CD4-positive, alpha-beta memory T cell (primary cell): Measurements from ENCODE around the gene KDM3B. TPM values are rescaled to one million over a fixed set of nuclear protein-coding genes. Genes with fewer than 3 reads are reported as not detected.

Experiments used
- CTCF ChIA-PET: fragments of 350-600 bp; sonication (Branson Sonifier 250); formaldehyde crosslinking; loops from one replicate; lab custom pipeline; 2021; ENCODE audit warnings: inconsistent platforms; ENCODE audit not compliant: partially characterized antibody; lab: Charles Lee
- POLR2A ChIA-PET: fragments of 350-600 bp; sonication (Branson Sonifier 250); formaldehyde crosslinking; loops from one replicate; lab custom pipeline; 2021; ENCODE audit not compliant: partially characterized antibody; lab: Charles Lee
- DNase-seq, 5 donors: peaks; one replicate each; pipeline versions ENCODE4 v3.0.0 to v3.0.0-alpha.2; 2020 to 2022; ENCODE audit warnings: mixed read lengths in 1 of 5
- H3K27ac ChIP-seq: one replicate; pipeline ENCODE4 v1.7.0; 2013; ENCODE audit warnings: low read depth, low read length
- H3K27me3 ChIP-seq: 2 replicates; pipeline ENCODE4 v1.7.0; 2013; ENCODE audit warnings: mild to moderate bottlenecking, low read length, moderate library complexity; ENCODE audit not compliant: insufficient read depth
- H3K36me3 ChIP-seq: 2 replicates; pipeline ENCODE4 v1.7.0; 2013; ENCODE audit warnings: mild to moderate bottlenecking, low read length, moderate library complexity; ENCODE audit not compliant: insufficient read depth
- H3K4me1 ChIP-seq: 2 replicates; pipeline ENCODE4 v1.7.0; 2013; ENCODE audit warnings: mild to moderate bottlenecking, low read length, moderate library complexity; ENCODE audit not compliant: insufficient read depth
- H3K4me3 ChIP-seq, 2 donors: one replicate each; pipeline ENCODE4 v1.7.0; 2013; ENCODE audit warnings: low read length in 2 of 2, mild to moderate bottlenecking in 1 of 2
- H3K9me3 ChIP-seq, 2 donors: one replicate each; pipeline ENCODE4 v1.7.0; 2013; ENCODE audit warnings: low read length in 2 of 2, control low read depth in 1 of 2; ENCODE audit not compliant: control insufficient read depth in 1 of 2
- H3K27ac Mint-ChIP-seq, 7 donors: one replicate each; pipeline ENCODE4 v1.8.0; 2020 to 2021; ENCODE audit warnings: mixed read lengths in 7 of 7, mild to moderate bottlenecking in 6 of 7, inconsistent platforms in 3 of 7, moderate library complexity in 3 of 7
- H3K27me3 Mint-ChIP-seq, 2 donors: one replicate each; pipeline ENCODE4 v1.8.0; 2020 to 2021; ENCODE audit warnings: mixed read lengths in 2 of 2
- H3K36me3 Mint-ChIP-seq, 2 donors: one replicate each; pipeline ENCODE4 v1.8.0; 2020 to 2021; ENCODE audit warnings: mixed read lengths in 2 of 2, inconsistent platforms in 1 of 2, mild to moderate bottlenecking in 1 of 2
- H3K4me1 Mint-ChIP-seq, 4 donors: one replicate each; pipeline ENCODE4 v1.8.0; 2020 to 2021; ENCODE audit warnings: mixed read lengths in 4 of 4, mild to moderate bottlenecking in 1 of 4
- H3K4me3 Mint-ChIP-seq, 8 donors: one replicate each; pipeline ENCODE4 v1.8.0; 2020 to 2021; ENCODE audit warnings: mixed read lengths in 8 of 8, mild to moderate bottlenecking in 7 of 8, moderate library complexity in 6 of 8, inconsistent platforms in 3 of 8
- H3K9me3 Mint-ChIP-seq, 8 donors: one replicate each; pipeline ENCODE4 v1.8.0; 2020 to 2021; ENCODE audit warnings: mixed read lengths in 8 of 8, mild to moderate bottlenecking in 5 of 8, inconsistent platforms in 3 of 8, moderate library complexity in 1 of 8
- intact Hi-C: fragments of 100-400 bp; cut with micrococcal nuclease; formaldehyde crosslinking; loops from one replicate; pipeline ENCODE4 v1.15.1; 2023
- polyA plus RNA-seq, 2 donors: library from polyadenylated mRNA; unstranded; fragments of 300-500 nt; fragmentation: Illumina TruSeq; gene quantifications; one replicate each; pipeline ENCODE4 v1.2.3, GENCODE V29; 2021
- total RNA-seq, 2 experiments: library from RNA; stranded (reverse); gene quantifications; one replicate each; pipeline ENCODE4 v1.2.3, GENCODE V29; 2021

The KDM3B gene
- total and polyA plus RNA-seq, 4 experiments from 2014 or later, result 4.1 to 85.6 (median 50.7) TPM

- H3K27ac Mint-ChIP-seq, result peak overlapping the region in 2 of 7 donors; percentile 38 to 86
- H3K36me3 ChIP-seq, result peaks cover 11% of the 10 kb centered on the region
- intact Hi-C loops, result no loop called here
- CTCF ChIA-PET, result interaction anchor here (1.2 to 7.1 kb wide), 2 partner anchors 16 to 22 kb away, joined by 3 to 67 read pairs; partner anchors contain the start of gene KDM3B
- H3K4me3 Mint-ChIP-seq, result peak overlapping the region in 1 of 8 donors; percentile 52
- peaks cover 27 to 46% (median 34%) of the 10 kb centered on the region in 4 donors for H3K4me1 Mint-ChIP-seq
- DNase-seq, result no peak
- H3K9me3 Mint-ChIP-seq, result no peaks in the 10 kb centered on the region
- H3K27me3 ChIP-seq, result no peaks in the 10 kb centered on the region
- H3K36me3 Mint-ChIP-seq, result peaks cover 2 to 22% of the 10 kb centered on the region in 2 donors
- POLR2A ChIA-PET, result interaction anchor here (0.7 kb wide), 1 partner anchor 11 kb away, joined by 4 read pairs; no protein-coding TSS in a partner anchor
- no peak overlapping the region for H3K4me3 ChIP-seq
- H3K27me3 Mint-ChIP-seq, result no peaks in the 10 kb centered on the region
- H3K4me1 ChIP-seq, result peaks cover 34% of the 10 kb centered on the region
- H3K9me3 ChIP-seq, result no peaks in the 10 kb centered on the region
- H3K27ac ChIP-seq, result no peak overlapping the region
Measured at GRCh38 chr5:138369706-138370105, 17.2 kb downstream of the KDM3B start.

GRCh38 chr5:138370537-138370936 is 18.1 kb downstream of the KDM3B start:
- Histone ChIP-seq H3K27ac (no peak overlapping the region), H3K36me3 (peaks cover 15% of the 10 kb centered on the region), H3K27me3 (no peaks in the 10 kb centered on the region), H3K9me3 (no peaks in the 10 kb centered on the region), H3K4me3 (no peak overlapping the region), H3K4me1 (peaks cover 34% of the 10 kb centered on the region)
- ChIA-PET CTCF (interaction anchor here (0.7 to 7.1 kb wide), 3 partner anchors 17 to 26 kb away, joined by 3 to 67 read pairs (median 3); partner anchors contain the start of gene KDM3B), POLR2A (interaction anchor here (1.3 kb wide), 1 partner anchor 11 kb away, joined by 5 read pairs; no protein-coding TSS in a partner anchor)
- Mint-ChIP-seq H3K36me3 (peaks cover 6 to 26% of the 10 kb centered on the region in 2 donors), H3K27ac (peak overlapping the region in 1 of 7 donors; percentile 52), H3K4me1 (peaks cover 25 to 46% (median 33%) of the 10 kb centered on the region in 4 donors), H3K4me3 (no peak overlapping the region), H3K9me3 (no peaks in the 10 kb centered on the region), H3K27me3 (no peaks in the 10 kb centered on the region)
- DNase-seq, result no peak
- intact Hi-C loops, result no loop called here

GRCh38 chr5:138371454-138371853 is 19.0 kb downstream of the KDM3B start:
- Histone ChIP-seq H3K4me1 (peaks cover 30% of the 10 kb centered on the region), H3K27ac (no peak overlapping the region), H3K36me3 (peaks cover 18% of the 10 kb centered on the region), H3K9me3 (no peaks in the 10 kb centered on the region), H3K4me3 (no peak overlapping the region), H3K27me3 (no peaks in the 10 kb centered on the region)
- H3K27ac Mint-ChIP-seq, result no peak overlapping the region
- peaks cover 22 to 42% (median 28%) of the 10 kb centered on the region in 4 donors for H3K4me1 Mint-ChIP-seq
- DNase-seq, result no peak
- ChIA-PET CTCF (interaction anchor here (0.7 to 7.1 kb wide), 3 partner anchors 18 to 143 kb away, joined by 3 to 67 read pairs (median 3); partner anchors contain the start of gene KDM3B), POLR2A (interaction anchor here (0.6 to 1.3 kb wide), 2 partner anchors 10 to 205 kb away, joined by 3 to 5 read pairs; no protein-coding TSS in a partner anchor)
- intact Hi-C loops, result no loop called here
- H3K36me3 Mint-ChIP-seq, result peaks cover 6 to 30% of the 10 kb centered on the region in 2 donors
- no peaks in the 10 kb centered on the region for H3K9me3 Mint-ChIP-seq
- no peak overlapping the region for H3K4me3 Mint-ChIP-seq
- no peaks in the 10 kb centered on the region for H3K27me3 Mint-ChIP-seq

- no peak for DNase-seq
- POLR2A ChIA-PET, result interaction anchor here (1.3 kb wide), 1 partner anchor 20 kb away, joined by 3 read pairs; no protein-coding TSS in a partner anchor
- Histone ChIP-seq H3K27ac (no peak overlapping the region), H3K4me1 (peaks cover 23% of the 10 kb centered on the region), H3K27me3 (no peaks in the 10 kb centered on the region), H3K36me3 (peaks cover 25% of the 10 kb centered on the region), H3K9me3 (no peaks in the 10 kb centered on the region), H3K4me3 (no peak overlapping the region)
- Mint-ChIP-seq H3K27ac (no peak overlapping the region), H3K36me3 (peaks cover 12 to 37% of the 10 kb centered on the region in 2 donors), H3K27me3 (no peaks in the 10 kb centered on the region), H3K9me3 (no peaks in the 10 kb centered on the region), H3K4me1 (peaks cover 15 to 35% (median 22%) of the 10 kb centered on the region in 4 donors), H3K4me3 (no peak overlapping the region)
- intact Hi-C loops, result no loop called here
- CTCF ChIA-PET, result interaction anchor here (7.1 kb wide), 1 partner anchor 19 kb away, joined by 67 read pairs; the partner anchor contains the start of gene KDM3B
Measured at GRCh38 chr5:138372225-138372624, 19.7 kb downstream of the KDM3B start.

GRCh38 chr5:138372653-138373052 is 20.2 kb downstream of the KDM3B start:
- no peaks in the 10 kb centered on the region for H3K27me3 Mint-ChIP-seq
- no peak overlapping the region for H3K4me3 Mint-ChIP-seq
- no peaks in the 10 kb centered on the region for H3K9me3 ChIP-seq
- POLR2A ChIA-PET, result interaction anchor here (1.3 kb wide), 1 partner anchor 21 kb away, joined by 3 read pairs; no protein-coding TSS in a partner anchor
- peaks cover 23% of the 10 kb centered on the region for H3K4me1 ChIP-seq
- DNase-seq, result no peak
- H3K36me3 ChIP-seq, result peaks cover 30% of the 10 kb centered on the region
- H3K4me3 ChIP-seq, result no peak overlapping the region
- no peaks in the 10 kb centered on the region for H3K9me3 Mint-ChIP-seq
- H3K27ac Mint-ChIP-seq, result peak overlapping the region in 1 of 7 donors; percentile 15
- peaks cover 15 to 35% (median 22%) of the 10 kb centered on the region in 4 donors for H3K4me1 Mint-ChIP-seq
- no peak overlapping the region for H3K27ac ChIP-seq
- H3K27me3 ChIP-seq, result no peaks in the 10 kb centered on the region
- peaks cover 16 to 42% of the 10 kb centered on the region in 2 donors for H3K36me3 Mint-ChIP-seq
- CTCF ChIA-PET, result interaction anchor here (7.1 kb wide), 1 partner anchor 19 kb away, joined by 67 read pairs; the partner anchor contains the start of gene KDM3B
- intact Hi-C loops, result no loop called here

- Mint-ChIP-seq H3K27me3 (no peaks in the 10 kb centered on the region), H3K9me3 (peaks cover 0 to 2% (median 0%) of the 10 kb centered on the region in 8 donors), H3K36me3 (peaks cover 49 to 69% of the 10 kb centered on the region in 2 donors), H3K27ac (no peak overlapping the region), H3K4me3 (no peak overlapping the region), H3K4me1 (no peaks in the 10 kb centered on the region)
- H3K36me3 ChIP-seq, result peaks cover 60% of the 10 kb centered on the region
- ChIA-PET CTCF (no interaction called here), POLR2A (interaction anchor here (1.8 kb wide), 1 partner anchor 11 kb away, joined by 5 read pairs; no protein-coding TSS in a partner anchor)
- intact Hi-C loops, result no loop called here
- no peaks in the 10 kb centered on the region for H3K4me1 ChIP-seq
- no peak overlapping the region for H3K27ac ChIP-seq
- H3K9me3 ChIP-seq, result no peaks in the 10 kb centered on the region
- H3K27me3 ChIP-seq, result no peaks in the 10 kb centered on the region
- DNase-seq, result no peak
- no peak overlapping the region for H3K4me3 ChIP-seq
Measured at GRCh38 chr5:138382347-138382746, 29.9 kb downstream of the KDM3B start.

GRCh38 chr5:138385660-138386059 is 33.2 kb downstream of the KDM3B start:
- H3K27ac Mint-ChIP-seq, result peak overlapping the region in 1 of 7 donors; percentile 71
- no peak overlapping the region for H3K4me3 ChIP-seq
- no peaks in the 10 kb centered on the region for H3K4me1 ChIP-seq
- H3K27ac ChIP-seq, result no peak overlapping the region
- H3K36me3 Mint-ChIP-seq, result peaks cover 42 to 60% of the 10 kb centered on the region in 2 donors
- H3K9me3 Mint-ChIP-seq, result peaks cover 0 to 2% (median 0%) of the 10 kb centered on the region in 8 donors
- H3K27me3 Mint-ChIP-seq, result no peaks in the 10 kb centered on the region
- CTCF ChIA-PET, result interaction anchor here (0.6 to 0.9 kb wide), 2 partner anchors 32 to 65 kb away, joined by 3 read pairs; no protein-coding TSS in a partner anchor
- H3K4me3 Mint-ChIP-seq, result no peak overlapping the region
- H3K4me1 Mint-ChIP-seq, result no peaks in the 10 kb centered on the region
- H3K9me3 ChIP-seq, result no peaks in the 10 kb centered on the region
- H3K36me3 ChIP-seq, result peaks cover 40% of the 10 kb centered on the region
- intact Hi-C loops, result no loop called here
- no peak for DNase-seq
- H3K27me3 ChIP-seq, result no peaks in the 10 kb centered on the region
- POLR2A ChIA-PET, result no interaction called here
